Activated T-cell treated with anti-CD3 and anti-CD28 coated beads, Interleukin-2, amount 50 U/mL, for 4 hours (primary cell): ENCODE results near the gene CMIP. TPM values are rescaled to one million over a fixed set of nuclear protein-coding genes. Genes with fewer than 3 reads are reported as not detected.

ENCODE experiments used
- ATAC-seq, 2 donors: fragments of 200-7000 bp; cut with Tn5 transposase; one replicate each; pipeline ENCODE4 v1.10.0; 2021
- DNase-seq: peaks from one replicate; pipeline ENCODE4 v3.0.0-alpha.2; 2020
- H3K27me3 Mint-ChIP-seq: one replicate; pipeline ENCODE4 v1.8.0; 2021; ENCODE audit warnings: low read depth, mixed read lengths
- H3K36me3 Mint-ChIP-seq: one replicate; pipeline ENCODE4 v1.8.0; 2022; ENCODE audit warnings: mixed read lengths; ENCODE audit not compliant: insufficient read depth
- H3K4me1 Mint-ChIP-seq: one replicate; pipeline ENCODE4 v1.8.0; 2021; ENCODE audit warnings: low read depth, mixed read lengths
- H3K4me3 Mint-ChIP-seq: one replicate; pipeline ENCODE4 v1.8.0; 2021; ENCODE audit warnings: mild to moderate bottlenecking, moderate library complexity, mixed read lengths
- H3K9me3 Mint-ChIP-seq: one replicate; pipeline ENCODE4 v1.8.0; 2021; ENCODE audit warnings: mixed read lengths
- total RNA-seq, 3 donors: library from RNA; stranded (reverse); gene quantifications; one replicate each; pipeline ENCODE4 v1.2.1, GENCODE V29; 2021

The CMIP gene
- total RNA-seq, 3 donors from 2014 or later = 20.8 to 23.5 (median 21.9) TPM

GRCh38 chr16:81553814-81554675 is 109.4 kb downstream of the CMIP start:
- Mint-ChIP-seq H3K4me1 (peaks cover 43% of the 10 kb centered on the region), H3K36me3 (peaks cover 4% of the 10 kb centered on the region), H3K4me3 (no peak overlapping the region), H3K27me3 (no peaks in the 10 kb centered on the region), H3K9me3 (no peaks in the 10 kb centered on the region)
- ATAC-seq = no peak
- no peak for DNase-seq

- Mint-ChIP-seq H3K4me1 (peaks cover 39% of the 10 kb centered on the region), H3K4me3 (no peak overlapping the region), H3K27me3 (no peaks in the 10 kb centered on the region)
Measured at GRCh38 chr16:81554979-81555378, 110.4 kb downstream of the CMIP start.

DNA sequence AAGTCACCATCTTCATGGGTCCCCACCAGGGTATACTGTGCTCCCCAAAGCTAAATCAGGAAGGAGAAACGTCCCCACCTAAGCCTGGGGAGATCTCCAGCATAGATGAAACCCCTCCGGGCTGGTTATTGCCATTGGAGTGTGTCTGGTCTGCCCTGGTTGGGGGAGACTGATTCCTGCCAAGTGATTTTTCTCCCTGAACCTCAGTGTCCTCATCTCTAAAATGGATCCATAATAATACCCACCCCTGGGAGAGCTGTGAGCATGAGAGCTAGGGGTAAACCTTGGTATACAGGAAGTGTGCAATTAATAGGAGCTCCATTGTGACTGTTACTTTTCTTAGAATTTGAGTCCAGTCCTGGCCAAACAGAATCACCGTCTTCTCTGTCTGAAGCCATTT is 111.1 kb downstream of the CMIP start:
- H3K4me1 Mint-ChIP-seq = peaks cover 39% of the 10 kb centered on the region
- peaks cover 4% of the 10 kb centered on the region for H3K36me3 Mint-ChIP-seq
- ATAC-seq = no peak
- H3K9me3 Mint-ChIP-seq = no peaks in the 10 kb centered on the region
- H3K27me3 Mint-ChIP-seq = no peaks in the 10 kb centered on the region
- no peak overlapping the region for H3K4me3 Mint-ChIP-seq
- DNase-seq = no peak

More at GRCh38 chr16:81554979-81555378, 110.4 kb downstream of the CMIP start:
- H3K9me3 Mint-ChIP-seq = no peaks in the 10 kb centered on the region
- peaks cover 4% of the 10 kb centered on the region for H3K36me3 Mint-ChIP-seq
- no peak for DNase-seq
- ATAC-seq = no peak

GRCh38 chr16:81556715-81557284 is 112.2 kb downstream of the CMIP start:
- no peak for DNase-seq
- Mint-ChIP-seq H3K27me3 (no peaks in the 10 kb centered on the region), H3K4me1 (peaks cover 29% of the 10 kb centered on the region), H3K4me3 (no peak overlapping the region), H3K36me3 (peaks cover 1% of the 10 kb centered on the region), H3K9me3 (no peaks in the 10 kb centered on the region)
- no peak for ATAC-seq

DNA sequence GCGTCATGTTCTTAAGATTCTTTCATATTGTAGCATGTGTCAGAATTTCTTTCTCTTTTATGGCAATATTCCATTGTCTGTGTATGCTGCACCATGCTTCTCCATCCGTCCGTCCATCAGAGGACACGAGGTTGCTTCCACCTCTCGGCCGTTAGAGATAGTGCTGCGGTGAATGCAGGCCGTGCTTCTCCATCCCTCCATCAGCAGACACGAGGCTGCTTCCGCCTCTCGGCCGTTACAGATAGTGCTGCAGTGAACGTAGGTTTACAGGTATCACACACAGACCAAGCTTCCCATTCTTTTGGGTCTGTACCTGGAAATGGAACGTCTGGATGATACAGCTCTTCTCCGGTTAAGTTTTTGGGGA is 113.5 kb downstream of the CMIP start:
- Mint-ChIP-seq H3K4me3 (no peak overlapping the region), H3K36me3 (peaks cover 1% of the 10 kb centered on the region), H3K27me3 (no peaks in the 10 kb centered on the region)

DNA sequence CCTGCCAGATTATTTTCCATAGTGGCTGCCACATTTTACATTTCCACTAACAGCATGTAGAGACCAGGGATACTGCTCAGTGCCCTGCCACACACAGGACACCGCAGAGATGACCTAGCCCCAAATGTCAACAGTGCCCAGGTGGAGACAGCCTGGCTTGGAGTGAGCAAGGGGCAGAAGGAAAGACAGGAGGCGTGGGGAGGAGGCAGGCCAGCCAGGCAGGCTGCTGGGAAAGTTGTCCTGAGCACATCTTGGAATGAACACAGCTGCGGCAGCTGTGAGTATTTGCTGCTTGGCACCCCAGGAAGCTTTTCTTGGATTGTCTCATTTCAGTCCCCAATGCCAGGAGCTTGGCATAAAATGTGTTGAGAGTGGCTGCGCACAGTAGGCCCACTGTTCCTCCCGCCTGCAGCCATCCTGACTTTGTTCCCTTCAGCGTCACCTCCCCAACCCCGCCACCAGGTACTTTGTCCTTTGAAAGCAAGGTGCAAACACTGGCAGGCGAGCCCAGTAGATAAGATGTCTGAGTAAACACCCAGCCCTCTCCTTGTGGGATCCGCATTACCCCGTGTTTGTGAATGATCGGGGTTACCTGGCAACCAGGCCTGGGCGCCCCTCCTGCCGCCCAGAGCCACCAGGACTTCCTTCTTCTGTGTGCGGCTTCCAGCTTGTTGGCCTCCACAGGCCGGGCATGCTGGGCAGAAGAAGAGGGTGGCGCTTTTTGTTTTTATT is 114.0 kb downstream of the CMIP start:
- ATAC-seq = no peak
- peaks cover 1% of the 10 kb centered on the region for H3K36me3 Mint-ChIP-seq

More for the DNA sequence above, 113.5 kb downstream of the CMIP start:
- DNase-seq (no peak), ATAC-seq (no peak)
- Mint-ChIP-seq H3K4me1 (peaks cover 24% of the 10 kb centered on the region), H3K9me3 (no peaks in the 10 kb centered on the region)

GRCh38 chr16:81560979-81561657 is 116.5 kb downstream of the CMIP start:
- no peaks in the 10 kb centered on the region for H3K9me3 Mint-ChIP-seq
- H3K4me1 Mint-ChIP-seq = peaks cover 10% of the 10 kb centered on the region
- H3K4me3 Mint-ChIP-seq = no peak overlapping the region
- DNase-seq (no peak), ATAC-seq (no peak)
- peaks cover 1% of the 10 kb centered on the region for H3K36me3 Mint-ChIP-seq
- no peaks in the 10 kb centered on the region for H3K27me3 Mint-ChIP-seq

More for the DNA sequence above, 114.0 kb downstream of the CMIP start:
- Mint-ChIP-seq H3K4me3 (no peak overlapping the region), H3K9me3 (no peaks in the 10 kb centered on the region), H3K27me3 (no peaks in the 10 kb centered on the region), H3K4me1 (peaks cover 18% of the 10 kb centered on the region)
- no peak for DNase-seq

DNA sequence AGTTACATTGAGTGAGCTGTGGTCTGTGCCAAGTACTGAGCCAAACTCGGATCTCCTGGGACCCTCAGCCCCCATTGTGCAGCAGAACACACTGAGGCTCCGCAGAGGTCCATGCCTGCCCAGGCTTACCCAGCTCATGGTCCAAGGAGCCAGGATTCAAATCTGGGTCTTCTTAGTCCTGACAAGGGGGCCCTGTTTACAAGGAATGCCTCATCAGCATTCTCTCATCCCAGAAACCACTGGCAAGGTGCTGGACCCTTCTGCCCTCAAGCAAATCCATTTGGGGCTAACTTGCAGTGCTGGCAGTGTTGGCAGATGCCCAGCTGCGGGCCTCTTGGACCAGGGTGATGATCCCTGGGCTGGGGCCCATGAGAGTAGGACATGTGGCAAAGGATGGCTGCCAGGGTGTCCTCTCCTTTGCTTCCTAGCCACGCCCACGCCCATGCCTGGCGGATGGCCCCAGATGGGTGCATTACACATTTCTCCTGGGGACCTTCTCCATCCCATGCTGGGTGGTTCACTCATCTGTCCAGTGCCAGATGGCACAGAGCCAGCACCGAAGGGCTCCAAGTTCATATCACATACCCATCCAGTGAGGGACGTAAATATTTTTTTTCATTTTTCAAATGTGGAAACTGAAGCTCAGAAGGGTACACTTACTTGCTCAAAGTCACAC is 117.7 kb downstream of the CMIP start:
- Mint-ChIP-seq H3K4me1 (peaks cover 11% of the 10 kb centered on the region), H3K36me3 (peaks cover 5% of the 10 kb centered on the region), H3K9me3 (peaks cover 3% of the 10 kb centered on the region), H3K27me3 (no peaks in the 10 kb centered on the region), H3K4me3 (no peak overlapping the region)
- ATAC-seq (no peak), DNase-seq (no peak)

DNA sequence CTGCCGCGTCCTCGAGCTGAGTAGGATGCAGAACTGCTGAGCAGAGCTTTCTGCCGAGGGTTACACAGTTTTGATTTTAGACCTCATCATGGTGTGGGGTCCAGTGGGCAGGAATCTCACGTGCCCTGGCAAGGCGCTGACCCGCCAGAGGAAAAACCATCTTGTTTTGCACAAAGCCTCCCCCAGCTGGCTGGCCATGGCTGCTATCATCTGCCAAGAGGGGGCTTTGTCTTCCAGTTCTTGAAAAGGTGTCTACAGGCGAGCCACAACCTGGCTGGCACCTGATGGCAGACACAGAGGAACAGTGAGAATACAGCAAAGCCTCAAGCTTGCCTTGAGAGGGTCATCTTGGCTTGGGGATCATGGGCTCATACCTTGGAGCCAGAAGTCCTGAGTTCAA is 118.3 kb downstream of the CMIP start:
- DNase-seq (no peak), ATAC-seq (no peak)
- Mint-ChIP-seq H3K4me1 (peaks cover 17% of the 10 kb centered on the region), H3K4me3 (no peak overlapping the region), H3K36me3 (peaks cover 5% of the 10 kb centered on the region), H3K27me3 (no peaks in the 10 kb centered on the region), H3K9me3 (peaks cover 3% of the 10 kb centered on the region)

GRCh38 chr16:81564421-81564911 is 119.9 kb downstream of the CMIP start:
- H3K27me3 Mint-ChIP-seq = no peaks in the 10 kb centered on the region
- no peak overlapping the region for H3K4me3 Mint-ChIP-seq
- H3K36me3 Mint-ChIP-seq = peaks cover 5% of the 10 kb centered on the region
- ATAC-seq (no peak), DNase-seq (no peak)
- peaks cover 33% of the 10 kb centered on the region for H3K4me1 Mint-ChIP-seq
- peaks cover 3% of the 10 kb centered on the region for H3K9me3 Mint-ChIP-seq

- peaks cover 3% of the 10 kb centered on the region for H3K9me3 Mint-ChIP-seq
- no peak overlapping the region for H3K4me3 Mint-ChIP-seq
- peaks cover 36% of the 10 kb centered on the region for H3K4me1 Mint-ChIP-seq
- peaks cover 5% of the 10 kb centered on the region for H3K36me3 Mint-ChIP-seq
- H3K27me3 Mint-ChIP-seq = no peaks in the 10 kb centered on the region
- ATAC-seq (no peak), DNase-seq (no peak)
Measured at GRCh38 chr16:81565321-81566028, 120.9 kb downstream of the CMIP start.

GRCh38 chr16:81566086-81567007 is 121.7 kb downstream of the CMIP start:
- ATAC-seq (no peak), DNase-seq (no peak)
- H3K4me3 Mint-ChIP-seq = no peak overlapping the region
- H3K36me3 Mint-ChIP-seq = peaks cover 5% of the 10 kb centered on the region
- peaks cover 3% of the 10 kb centered on the region for H3K9me3 Mint-ChIP-seq
- H3K27me3 Mint-ChIP-seq = no peaks in the 10 kb centered on the region
- H3K4me1 Mint-ChIP-seq = peaks cover 36% of the 10 kb centered on the region
